ENCODE results near the gene SPRY2. TPM values are rescaled to one million over a fixed set of nuclear protein-coding genes. Genes with fewer than 3 reads are reported as not detected.
"Not testable (repeated sequence)": the region's sequence is repeated elsewhere in the genome, so short reads cannot be mapped to it uniquely, and the experiment has no call there.

SPRY2 gene
- 19.7 TPM for total RNA-seq

DNA sequence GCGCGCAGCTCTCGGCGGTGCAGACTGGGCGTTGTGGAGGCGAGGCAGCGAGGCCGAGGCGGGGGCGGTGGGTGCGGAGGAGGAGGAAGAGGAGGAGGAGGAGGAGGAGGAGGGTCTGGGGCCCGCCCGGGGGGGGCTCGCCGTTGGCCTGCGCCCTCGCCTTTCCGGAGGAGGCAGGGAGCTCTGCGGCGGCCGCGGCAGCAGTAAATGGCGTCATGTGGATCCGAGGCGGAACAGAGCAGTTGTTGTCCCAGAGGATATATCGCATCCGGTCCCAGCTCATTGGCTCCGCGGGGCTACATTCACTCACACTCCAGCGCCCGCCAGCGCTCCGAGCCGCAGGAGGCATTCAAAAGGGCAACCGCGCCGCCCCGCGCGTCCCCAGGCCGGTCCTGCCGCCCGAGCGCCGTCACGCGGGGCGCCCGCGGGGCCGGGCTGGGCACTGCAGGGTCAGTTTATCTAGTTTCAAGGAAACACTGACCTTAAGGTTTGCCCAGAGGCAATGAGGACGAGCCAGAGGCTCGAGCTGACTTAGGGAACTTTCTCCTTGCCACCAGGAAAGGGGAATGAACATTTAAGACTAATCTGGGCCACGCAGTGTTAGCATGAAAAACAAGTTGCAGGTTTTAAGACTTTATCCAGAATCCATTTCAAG lies at the start of gene SPRY2:
SPRY2 (minus strand) TSS at position 26 of the 655 bp plus-strand sequence. CDS start 3,421 bp downstream, outside the sequence.
- peak; percentile 92 for DNase-seq (ENCODE audit: low spot score)

- no peak for DNase-seq (ENCODE audit: low spot score)
Observed at GRCh38 chr13:80390338-80390737, 49.4 kb upstream of the SPRY2 start.

DNA sequence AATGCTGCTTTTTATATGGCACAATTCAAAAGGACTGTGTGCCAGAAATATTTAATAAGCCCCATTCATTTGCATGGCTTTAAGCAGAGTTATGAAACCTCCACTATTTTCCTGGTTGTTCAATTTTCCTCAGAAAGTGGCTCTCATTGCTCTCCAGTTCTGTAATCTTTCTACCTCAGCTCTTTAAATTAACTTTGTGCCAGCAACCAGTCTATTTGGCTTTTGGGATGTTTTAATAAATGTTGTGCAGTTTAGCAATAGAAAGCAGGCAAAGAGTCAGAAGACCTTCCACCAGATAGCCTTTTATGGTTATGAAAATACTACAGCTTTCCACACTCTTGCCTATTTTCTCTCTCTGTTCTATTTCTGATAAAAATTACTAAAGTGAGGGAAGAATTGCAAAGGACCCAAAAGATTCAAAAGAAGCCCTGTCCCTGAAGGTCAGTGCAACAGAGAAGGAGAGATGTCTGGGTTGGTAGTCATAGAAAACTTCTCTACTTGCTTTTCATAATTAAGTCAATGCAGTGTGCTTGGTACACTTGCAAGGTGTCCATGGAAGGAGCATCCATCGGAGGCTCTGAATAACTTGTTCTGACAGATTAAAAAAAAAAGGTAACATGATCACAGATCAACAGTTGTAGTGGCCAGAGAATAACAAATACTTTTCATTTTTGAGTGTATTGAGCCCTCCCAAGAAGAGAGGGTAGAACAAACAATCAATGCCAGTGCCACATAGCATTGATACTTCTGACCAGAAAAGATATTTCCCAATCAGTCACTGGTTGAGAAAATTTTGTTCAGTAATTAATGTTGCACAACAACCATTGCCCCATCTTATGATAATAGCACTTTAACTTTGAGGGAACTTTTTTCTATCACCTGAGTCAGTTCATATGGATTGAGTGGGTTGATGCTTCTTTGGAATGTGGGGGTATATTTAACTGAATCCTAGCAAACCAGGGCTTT lies 48.4 kb upstream of the SPRY2 start:
- no peak for DNase-seq (ENCODE audit: low spot score)

GRCh38 chr13:80388506-80388905 lies 47.6 kb upstream of the SPRY2 start:
- DNase-seq (ENCODE audit: low spot score): no peak

- DNase-seq (ENCODE audit: low spot score): no peak
Observed at GRCh38 chr13:80386592-80386991, 45.7 kb upstream of the SPRY2 start.

DNA sequence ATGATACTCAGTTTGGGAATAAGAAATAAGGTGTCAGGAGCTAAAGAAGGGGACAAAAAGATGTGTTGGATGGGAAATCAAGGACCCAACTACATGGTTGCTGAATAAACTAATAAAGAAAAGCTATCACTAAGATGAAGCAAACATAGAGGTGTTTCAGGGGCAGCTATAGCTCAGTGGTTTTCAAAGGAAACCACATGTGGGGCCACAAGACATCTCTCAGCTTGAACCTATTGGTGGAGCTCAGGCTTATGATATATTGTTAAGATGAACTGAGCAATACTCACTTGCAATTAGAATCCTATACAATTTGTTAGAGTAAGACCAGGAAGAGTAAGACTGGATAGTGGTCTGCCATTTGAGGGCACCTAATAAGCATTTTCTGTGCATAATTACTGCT lies 45.1 kb upstream of the SPRY2 start:
- no peak for DNase-seq (ENCODE audit: low spot score)

DNA sequence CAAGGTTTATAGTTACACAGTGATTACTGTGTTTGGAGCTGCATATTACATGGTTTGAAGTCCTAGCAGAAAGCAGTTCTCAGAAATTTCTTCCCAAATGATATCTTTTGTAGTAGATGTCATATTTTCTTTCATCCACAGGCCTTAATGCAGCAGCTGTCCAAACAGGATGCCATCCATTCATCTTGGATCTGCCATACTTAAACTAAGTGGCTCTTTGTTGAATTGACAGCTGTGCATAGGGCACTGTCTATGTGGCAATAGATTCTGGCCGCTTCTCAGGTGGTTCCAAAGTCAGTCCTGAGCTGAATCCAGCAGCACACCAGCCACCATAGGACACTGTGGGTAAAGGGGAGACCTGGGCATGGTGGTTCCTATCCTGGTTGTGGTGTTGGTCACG lies 41.6 kb upstream of the SPRY2 start:
- DNase-seq (ENCODE audit: low spot score): no peak

DNA sequence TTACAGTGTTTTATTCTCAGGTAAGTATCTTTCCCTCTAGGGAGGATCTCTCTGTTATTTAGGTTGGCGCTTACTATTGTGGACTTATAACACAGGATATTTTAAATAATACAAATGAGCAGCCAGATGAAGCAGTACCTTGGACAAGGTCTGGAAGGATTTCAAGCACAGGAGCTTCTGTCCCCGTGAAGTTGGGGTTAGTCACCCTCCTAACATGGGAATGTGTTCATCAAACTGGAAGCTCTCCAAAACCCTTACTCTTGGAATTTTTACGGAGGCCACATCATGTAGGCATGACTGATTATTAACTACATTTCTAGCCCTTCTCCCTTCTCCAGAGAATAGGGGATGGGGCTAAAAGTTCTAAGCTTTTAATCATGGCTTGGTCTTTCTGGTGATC lies 38.3 kb upstream of the SPRY2 start:
- DNase-seq (ENCODE audit: low spot score): no peak

- no peak for DNase-seq (ENCODE audit: low spot score)
Observed at GRCh38 chr13:80376554-80376953, 35.6 kb upstream of the SPRY2 start.

GRCh38 chr13:80374901-80375300 lies 34.0 kb upstream of the SPRY2 start:
- no peak for DNase-seq (ENCODE audit: low spot score)

DNA sequence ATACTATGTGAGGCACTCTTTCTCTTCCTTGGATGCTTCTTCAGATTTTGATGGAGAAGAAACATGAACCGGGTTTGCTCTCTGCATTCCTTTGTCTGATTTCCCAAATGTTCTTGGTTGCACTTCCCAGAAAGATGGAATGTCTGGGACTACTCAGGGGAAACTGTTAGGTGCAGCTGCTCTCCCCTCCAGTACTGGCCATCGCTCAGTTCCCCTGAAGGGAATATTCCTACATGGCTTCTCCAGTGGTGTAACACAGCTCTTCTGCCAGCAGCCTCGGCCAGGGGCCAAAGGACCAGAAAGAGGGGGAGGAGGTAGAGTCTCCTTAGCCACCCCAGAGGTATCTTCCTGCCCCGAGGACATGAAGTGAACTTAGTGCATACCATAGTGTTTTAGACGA lies 33.5 kb upstream of the SPRY2 start:
- no peak for DNase-seq (ENCODE audit: low spot score)

- DNase-seq (ENCODE audit: low spot score): no peak
Observed at GRCh38 chr13:80371840-80372509, 31.0 kb upstream of the SPRY2 start.

DNA sequence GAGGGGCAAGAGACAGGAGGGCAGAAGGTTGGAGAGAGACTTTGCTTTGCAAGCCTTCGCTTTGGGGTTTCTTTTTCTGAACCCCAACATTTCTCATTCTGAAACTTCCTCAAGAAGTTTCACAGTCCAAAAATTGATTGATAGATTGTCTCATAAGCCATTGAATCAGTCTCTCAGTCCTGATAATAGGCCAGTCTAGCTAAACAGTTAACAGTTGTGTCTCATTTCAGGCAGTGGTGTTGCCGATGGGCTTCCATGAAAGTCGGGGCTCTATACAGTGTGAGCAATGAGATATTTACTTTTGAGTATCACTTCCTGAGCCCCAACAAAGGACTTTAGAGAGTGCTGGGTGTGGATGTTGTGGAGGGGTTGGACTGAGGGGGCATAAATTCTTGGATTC lies 26.5 kb upstream of the SPRY2 start:
- no peak for DNase-seq (ENCODE audit: low spot score)

GRCh38 chr13:80363890-80364503 lies 23.1 kb upstream of the SPRY2 start:
- DNase-seq (ENCODE audit: low spot score): no peak

DNA sequence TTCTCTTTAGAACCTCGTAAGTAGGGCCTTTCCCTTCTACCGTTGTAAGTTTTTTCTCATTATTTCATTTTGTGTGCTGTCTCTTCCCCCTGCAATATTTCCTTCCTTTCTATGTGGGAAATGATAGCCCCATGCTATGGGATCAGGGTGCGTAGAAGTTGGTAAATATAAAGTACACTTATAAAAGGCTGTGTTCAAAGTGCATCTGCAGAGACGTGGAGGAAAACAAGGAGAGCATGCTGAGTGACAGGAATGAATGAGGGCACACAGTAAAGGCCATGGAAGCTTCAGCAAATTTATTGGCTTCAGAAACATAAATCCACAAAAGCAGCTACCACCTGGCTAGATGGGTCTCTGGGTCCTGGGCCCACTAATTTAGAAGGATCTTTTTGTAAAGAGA lies 21.6 kb upstream of the SPRY2 start:
- DNase-seq (ENCODE audit: low spot score): no peak

DNA sequence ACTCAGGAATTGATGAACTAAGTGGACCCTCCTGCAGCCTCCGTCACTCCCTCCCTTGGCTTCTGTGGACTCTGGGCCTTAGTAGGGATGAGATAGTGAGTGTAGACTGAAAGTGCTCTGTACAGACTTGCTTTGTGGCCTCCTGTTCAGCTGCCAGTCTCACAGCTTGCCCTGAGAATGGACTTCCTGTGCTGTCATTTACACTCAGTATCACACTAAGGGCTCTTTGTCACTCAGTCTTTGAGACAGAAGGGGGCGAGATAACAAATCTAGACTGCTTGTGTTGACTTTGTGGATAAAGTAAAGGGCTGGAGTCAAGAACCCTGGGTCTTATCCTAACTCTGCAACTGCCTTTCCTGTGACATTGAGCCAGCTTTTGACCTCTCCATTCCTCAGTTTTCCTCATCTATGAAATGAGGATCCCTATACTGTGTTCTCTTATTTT lies 21.0 kb upstream of the SPRY2 start:
- no peak for DNase-seq (ENCODE audit: low spot score)

DNA sequence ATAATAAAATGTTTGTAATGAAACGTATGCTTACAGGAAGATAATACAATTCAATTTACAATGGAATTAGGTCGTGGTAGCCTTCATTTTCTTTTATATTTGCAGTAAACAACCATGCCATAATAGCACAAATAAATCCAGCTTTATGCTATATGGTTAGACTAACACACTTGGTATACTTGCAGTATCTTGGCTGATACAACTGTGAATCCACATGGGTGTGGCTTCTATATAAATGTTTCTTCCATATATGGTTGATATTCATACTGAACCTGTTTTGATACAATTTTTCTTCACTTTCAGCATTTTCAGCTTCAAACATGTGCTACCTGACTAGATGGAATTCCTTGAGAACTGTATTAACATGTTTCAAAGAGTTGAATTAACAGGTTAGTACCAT lies 20.4 kb upstream of the SPRY2 start:
- no peak for DNase-seq (ENCODE audit: low spot score)

GRCh38 chr13:80360453-80360800 lies 19.5 kb upstream of the SPRY2 start:
- DNase-seq (ENCODE audit: low spot score): no peak

GRCh38 chr13:80359778-80360452 lies 19.0 kb upstream of the SPRY2 start:
- DNase-seq (ENCODE audit: low spot score): no peak

- DNase-seq (ENCODE audit: low spot score): no peak
Observed at GRCh38 chr13:80359414-80359777, 18.5 kb upstream of the SPRY2 start.

DNA sequence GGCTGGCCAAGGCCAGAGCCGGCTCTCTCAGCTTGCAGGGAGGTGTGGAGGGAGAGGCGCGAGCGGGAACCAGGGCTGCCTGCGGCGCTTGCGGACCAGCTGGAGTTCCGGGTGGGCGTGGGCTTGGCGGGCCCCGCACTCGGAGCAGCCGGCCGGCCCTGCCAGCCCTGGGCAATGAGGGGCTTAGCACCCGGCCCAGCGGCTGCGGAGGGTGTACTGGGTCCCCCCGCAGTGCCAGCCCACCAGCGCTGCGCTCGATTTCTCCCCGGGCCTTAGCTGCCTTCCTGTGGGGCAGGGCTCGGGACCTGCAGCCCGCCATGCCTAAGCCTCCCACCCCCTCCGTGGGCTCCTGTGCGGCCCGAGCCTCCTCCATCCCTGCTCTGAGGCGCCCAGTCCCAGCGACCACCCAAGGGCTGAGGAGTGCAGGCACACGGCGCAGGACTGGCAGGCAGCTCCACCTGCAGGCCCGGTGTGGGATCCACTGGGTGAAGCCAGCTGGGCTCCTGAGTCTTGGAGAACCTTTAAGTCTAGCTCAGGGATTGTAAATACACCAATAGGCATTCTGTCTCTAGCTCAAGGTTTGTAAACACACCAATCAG lies 14.7 kb upstream of the SPRY2 start:
- not testable (repeated sequence) for DNase-seq (ENCODE audit: low spot score)

Measured in ureter (tissue), 1 donor.